K562 (cell line): ENCODE measurements around the gene GLI1. TPM values are rescaled to one million over a fixed set of nuclear protein-coding genes. Genes with fewer than 3 reads are reported as not detected.

Experiments
- ATF1 ChIP-seq, 2 experiments: fragments of 450-650 bp in 1 of 2; IDR thresholded peaks; 2 replicates each; pipeline ENCODE4 v1.6.1; 2016; ENCODE audit warnings: missing compliant biosample characterization in 1 of 2, missing genetic modification characterization in 1 of 2
- BCOR ChIP-seq: fragments of 450-650 bp; IDR thresholded peaks from 2 replicates; pipeline ENCODE4 v1.6.1; 2016
- BMI1 ChIP-seq: fragments of 150-350 bp; IDR thresholded peaks from 2 replicates; pipeline ENCODE4 v1.6.1; 2014; ENCODE audit warnings: low read length
- CBX3 ChIP-seq, 2 experiments: IDR thresholded peaks; 1 replicate in 1 of 2; 2 replicates in 1 of 2; pipeline ENCODE4 v1.6.1; 2012; ENCODE audit warnings: inconsistent platforms in 2 of 2, low read length in 2 of 2, borderline replicate concordance in 1 of 2, control low read depth in 1 of 2
- CEBPG ChIP-seq, 3 experiments: fragments of 200-800 bp in 1 of 3; sonication (Bioruptor generic) in 1 of 3; sonication (generic) in 1 of 3; formaldehyde crosslinking in 1 of 3; IDR thresholded peaks in 2 of 3; conservative IDR thresholded peaks in 1 of 3; 2 replicates each; pipeline versions ENCODE4 v1.6.1 to v1.8.0; 2016 to 2022; ENCODE audit warnings: missing compliant biosample characterization in 2 of 3, missing genetic modification characterization in 2 of 3, mild to moderate bottlenecking in 1 of 3, missing genetic modification reagents in 1 of 3
- CHD2 ChIP-seq: IDR thresholded peaks from 2 replicates; pipeline ENCODE4 v1.6.1; 2011; ENCODE audit warnings: low read depth, low read length
- EP300 ChIP-seq: IDR thresholded peaks from 2 replicates; pipeline ENCODE4 v1.6.1; 2012; ENCODE audit warnings: low read length, improper control_type of control experiment
- ERF ChIP-seq: fragments of 450-650 bp; formaldehyde crosslinking; IDR thresholded peaks from 2 replicates; pipeline ENCODE4 v1.4.0; 2020; ENCODE audit warnings: mild to moderate bottlenecking, mixed read lengths
- ETV5 ChIP-seq: sonication (generic); formaldehyde crosslinking; IDR thresholded peaks from 2 replicates; pipeline ENCODE4 v1.4.0; 2020; ENCODE audit warnings: low read depth, mild to moderate bottlenecking, missing genetic modification reagents
- FOXP4 ChIP-seq: sonication (generic); formaldehyde crosslinking; IDR thresholded peaks from 2 replicates; pipeline ENCODE4 v1.8.0; 2022; ENCODE audit warnings: mild to moderate bottlenecking, missing genetic modification reagents, borderline replicate concordance
- ILK ChIP-seq: fragments of 450-650 bp; IDR thresholded peaks from 2 replicates; pipeline ENCODE4 v1.6.1; 2016; ENCODE audit warnings: missing genetic modification characterization, low read depth, mild to moderate bottlenecking, missing compliant biosample characterization, moderate library complexity, borderline replicate concordance
- NBN ChIP-seq: fragments of 450-650 bp; IDR thresholded peaks from 2 replicates; pipeline ENCODE4 v1.6.1; 2016; ENCODE audit warnings: low read depth, mild to moderate bottlenecking
- PTBP1 ChIP-seq: fragments of 200-400 bp; formaldehyde crosslinking; IDR thresholded peaks from 2 replicates; pipeline ENCODE4 v1.6.1; 2017; ENCODE audit warnings: low read depth, low read length
- RNF2 ChIP-seq: sonication (generic); IDR thresholded peaks from 2 replicates; pipeline ENCODE4 v1.6.1; 2016
- SAFB2 ChIP-seq: fragments of 200-400 bp; formaldehyde crosslinking; IDR thresholded peaks from 2 replicates; pipeline ENCODE4 v1.6.1; 2018; ENCODE audit warnings: borderline replicate concordance, low read length, low read depth, moderate library complexity; ENCODE audit not compliant: severe bottlenecking
- TBP ChIP-seq: optimal IDR thresholded peaks from 2 replicates; pipeline ENCODE3; 2011; ENCODE audit warnings: low read depth, low read length, improper control_type of control experiment
- TCF7 ChIP-seq: sonication (generic); IDR thresholded peaks from 2 replicates; pipeline ENCODE4 v1.6.1; 2016; ENCODE audit warnings: antibody characterized with exemption, borderline replicate concordance
- TFAP4 ChIP-seq: sonication (generic); formaldehyde crosslinking; IDR thresholded peaks from 2 replicates; pipeline ENCODE4 v1.8.0; 2022; ENCODE audit warnings: missing genetic modification reagents, mild to moderate bottlenecking, moderate library complexity, borderline replicate concordance
- VEZF1 ChIP-seq: fragments of 200-800 bp; sonication (Bioruptor generic); IDR thresholded peaks from 2 replicates; pipeline ENCODE4 v1.6.1; 2017; ENCODE audit warnings: missing genetic modification characterization, missing compliant biosample characterization
- ZBTB33 ChIP-seq: sonication (generic); formaldehyde crosslinking; IDR thresholded peaks from 2 replicates; pipeline ENCODE4 v1.8.1; 2023; ENCODE audit warnings: mild to moderate bottlenecking, missing genetic modification reagents
- ZNF12 ChIP-seq: sonication (generic); formaldehyde crosslinking; IDR thresholded peaks from 2 replicates; pipeline ENCODE4 v1.4.0; 2020; ENCODE audit warnings: mild to moderate bottlenecking, missing genetic modification reagents
- polyA plus RNA-seq, 8 experiments: library from polyadenylated mRNA; depleted of rRNA in 4 of 8; stranded (reverse) in 5 of 8; unstranded in 3 of 8; fragments of >200 nt; fragmentation: Nextera tagmentation in 2 of 8; fragmentation: Illumina TruSeq in 1 of 8; extraction: Ambion mirVana in 2 of 8; extraction: Trizol in 1 of 8; gene quantifications; 2 replicates each; pipeline versions ENCODE4 v1.2.1 to v1.2.3, GENCODE V29; 2011 to 2014; ENCODE audit warnings: inconsistent platforms in 1 of 8, missing spikeins in 1 of 8
- total RNA-seq, 7 experiments: library from RNA; depleted of rRNA in 6 of 7; stranded (reverse); fragments of >200 nt in 6 of 7; fragmentation: Illumina TruSeq in 2 of 7; extraction: Trizol in 2 of 7; gene quantifications; 2 replicates each; pipeline versions ENCODE4 v1.2.1 to v1.2.3, GENCODE V29; 2011 to 2021; ENCODE audit warnings: low replicate concordance in 1 of 7

GLI1 gene
- total and polyA plus RNA-seq, 9 of the 15 experiments (the other 6 are each of a cell fraction or from before 2014, with no cell fraction given), result 0.24 to 3.7 (median 0.61) TPM

GRCh38 chr12:57430931-57431566 is 28.5 kb upstream of the GLI1 start, which contains the start of gene R3HDM2 (continued):
- TF ChIP-seq CEBPG (CRISPR knock-in tag; IDR thresholded peaks at IDR 0.05), result peak; percentile 57; the same call in 1 of the 2 replicates
- no peak for TF ChIP-seq CEBPG (tag; conservative IDR thresholded peaks at IDR 0.05 in 1 of 2, IDR thresholded peaks at IDR 0.05 in 1 of 2)
- TF ChIP-seq ERF, result 0 out of 2 replicates have a peak, but pooled peaks have one; percentile 70
- peak in 1 of 2 experiments; percentile 84; a peak in 2 of 3 replicates for TF ChIP-seq CBX3 (IDR thresholded peaks at IDR 0.05; ENCODE audit: borderline replicate concordance in 1 of 2, low read length in 2 of 2)
- TF ChIP-seq BCOR, result peak; percentile 22; the same call in 1 of the 2 replicates
- peak; percentile 99 for TF ChIP-seq FOXP4 (CRISPR knock-in tag)
- TF ChIP-seq ATF1 (CRISPR knock-in tag; IDR thresholded peaks at IDR 0.05), result peak; percentile 59; the same call in 1 of the 2 replicates
- peak; percentile 96 for TF ChIP-seq ATF1 (tag; IDR thresholded peaks at IDR 0.05)
- TF ChIP-seq TFAP4 (CRISPR knock-in tag), result peak; percentile 83; the same call in 1 of the 2 replicates
- TF ChIP-seq ETV5 (CRISPR knock-in tag), result peak; percentile 79; the same call in 1 of the 2 replicates
- peak; percentile 28; the same call in 1 of the 2 replicates for TF ChIP-seq ZNF12 (CRISPR knock-in tag)
- peak; percentile 77 for TF ChIP-seq RNF2
- TF ChIP-seq ZBTB33 (CRISPR knock-in tag), result peak; percentile 96
- TF ChIP-seq TBP, result peak; percentile 80
- TF ChIP-seq EP300, result 0 out of 2 replicates have a peak, but pooled peaks have one; percentile 8
- TF ChIP-seq SAFB2, result no peak
- no peak for TF ChIP-seq BMI1
- 0 out of 2 replicates have a peak, but pooled peaks have one; percentile 68 for TF ChIP-seq NBN
- 0 out of 2 replicates have a peak, but pooled peaks have one; percentile 48 for TF ChIP-seq PTBP1
- no peak for TF ChIP-seq ILK (tag)
- TF ChIP-seq CHD2, result peak; percentile 42; the same call in 1 of the 2 replicates
- TF ChIP-seq VEZF1 (CRISPR knock-in tag), result peak; percentile 76
- 0 out of 2 replicates have a peak, but pooled peaks have one; percentile 24 for TF ChIP-seq TCF7
